Mesenchymal stem cell (in vitro differentiated cells and primary cell): Measurements from ENCODE around the gene TAGLN.

Experiments
- DNase-seq: peaks from one replicate; pipeline ENCODE4 v3.0.0-alpha.2; 2013
- H2AFZ ChIP-seq: one replicate; pipeline ENCODE4 v1.6.1; 2013; ENCODE audit warnings: low read depth, mild to moderate bottlenecking, control low read depth, inconsistent platforms, low read length, moderate library complexity
- H2AK5ac ChIP-seq: 2 replicates; pipeline ENCODE4 v1.6.1; 2013; ENCODE audit warnings: low read length, moderate library complexity, mild to moderate bottlenecking, inconsistent platforms; ENCODE audit not compliant: severe bottlenecking
- H2BK120ac ChIP-seq: one replicate; pipeline ENCODE4 v1.6.1; 2013; ENCODE audit warnings: low read depth, mild to moderate bottlenecking, inconsistent platforms, low read length, moderate library complexity
- H2BK12ac ChIP-seq, 2 experiments: one replicate each; pipeline ENCODE4 v1.6.1; 2013; ENCODE audit warnings: inconsistent platforms in 2 of 2, low read length in 2 of 2, mild to moderate bottlenecking in 2 of 2, moderate library complexity in 2 of 2, control low read depth in 1 of 2
- H2BK15ac ChIP-seq: one replicate; pipeline ENCODE4 v1.6.1; 2013; ENCODE audit warnings: mild to moderate bottlenecking, low read depth, inconsistent platforms; ENCODE audit not compliant: poor library complexity, severe bottlenecking
- H2BK5ac ChIP-seq: 2 replicates; pipeline ENCODE4 v1.6.1; 2013; ENCODE audit warnings: low read depth, mild to moderate bottlenecking, low read length, control low read depth, inconsistent platforms; ENCODE audit not compliant: poor library complexity, severe bottlenecking
- H3K14ac ChIP-seq, 2 experiments: one replicate each; pipeline ENCODE4 v1.6.1; 2013; ENCODE audit warnings: inconsistent platforms in 2 of 2, low read length in 2 of 2, control low read depth in 1 of 2, mild to moderate bottlenecking in 1 of 2, moderate library complexity in 1 of 2
- H3K18ac ChIP-seq, 2 experiments: one replicate each; pipeline ENCODE4 v1.6.1; 2013; ENCODE audit warnings: inconsistent platforms in 2 of 2, low read length in 2 of 2, control low read depth in 1 of 2, low read depth in 1 of 2, mild to moderate bottlenecking in 1 of 2
- H3K23ac ChIP-seq, 2 experiments: one replicate each; pipeline ENCODE4 v1.6.1; 2013; ENCODE audit warnings: inconsistent platforms in 2 of 2, low read length in 2 of 2, mild to moderate bottlenecking in 2 of 2, moderate library complexity in 2 of 2, control low read depth in 1 of 2
- H3K27ac ChIP-seq: 2 replicates; pipeline ENCODE4 v1.5.1; 2013; ENCODE audit warnings: mild to moderate bottlenecking, moderate library complexity, low read length, control low read depth, inconsistent platforms; ENCODE audit not compliant: poor library complexity, severe bottlenecking
- H3K27me3 ChIP-seq, 2 experiments: 2 replicates each; pipeline versions ENCODE4 v1.6.1 to v1.7.0; 2013; ENCODE audit warnings: low read length in 2 of 2, mild to moderate bottlenecking in 2 of 2, moderate library complexity in 2 of 2, control low read depth in 1 of 2, inconsistent platforms in 1 of 2; ENCODE audit not compliant: control insufficient read depth in 1 of 2, insufficient read depth in 1 of 2
- H3K36me3 ChIP-seq, 2 experiments: 2 replicates each; pipeline versions ENCODE4 v1.6.1 to v1.7.0; 2013; ENCODE audit warnings: low read length in 2 of 2, control low read depth in 1 of 2, inconsistent platforms in 1 of 2, low read depth in 1 of 2, mild to moderate bottlenecking in 1 of 2; ENCODE audit not compliant: insufficient read depth in 2 of 2, control insufficient read depth in 1 of 2
- H3K4ac ChIP-seq, 2 experiments: one replicate each; pipeline ENCODE4 v1.6.1; 2013; ENCODE audit warnings: inconsistent platforms in 2 of 2, low read length in 2 of 2, mild to moderate bottlenecking in 2 of 2, moderate library complexity in 2 of 2, control low read depth in 1 of 2, low read depth in 1 of 2
- H3K4me1 ChIP-seq: 2 replicates; pipeline ENCODE4 v1.6.1; 2013; ENCODE audit warnings: low read depth, low read length, control low read depth; ENCODE audit not compliant: control insufficient read depth, insufficient read depth
- H3K4me2 ChIP-seq: 2 replicates; pipeline ENCODE4 v1.6.1; 2013; ENCODE audit warnings: low read length, mild to moderate bottlenecking, inconsistent platforms; ENCODE audit not compliant: poor library complexity, severe bottlenecking
- H3K4me3 ChIP-seq, 2 experiments: 2 replicates each; pipeline versions ENCODE4 v1.5.1 to v1.7.0; 2013; ENCODE audit warnings: low read length in 2 of 2, mild to moderate bottlenecking in 2 of 2, control low read depth in 1 of 2, low read depth in 1 of 2; ENCODE audit not compliant: insufficient read depth in 1 of 2
- H3K79me1 ChIP-seq: replicated peaks from 2 replicates; pipeline ENCODE4 v1.6.1; 2013; ENCODE audit warnings: mild to moderate bottlenecking, control low read depth, low read length, inconsistent platforms; ENCODE audit not compliant: poor library complexity, severe bottlenecking
- H3K9ac ChIP-seq: 2 replicates; pipeline ENCODE4 v1.7.0; 2013; ENCODE audit warnings: mild to moderate bottlenecking, low read length, moderate library complexity
- H3K9me3 ChIP-seq: 2 replicates; pipeline ENCODE4 v1.7.0; 2013; ENCODE audit warnings: mild to moderate bottlenecking, low read length; ENCODE audit not compliant: control insufficient read depth
- H4K8ac ChIP-seq: one replicate; pipeline ENCODE4 v1.6.1; 2013; ENCODE audit warnings: inconsistent platforms, mild to moderate bottlenecking, low read length, moderate library complexity
- H4K91ac ChIP-seq: one replicate; pipeline ENCODE4 v1.6.1; 2013; ENCODE audit warnings: mild to moderate bottlenecking, low read length, inconsistent platforms
- WGBS: methylation state at CpG from one replicate; pipeline ENCODE4 v1.1.7; 2013; ENCODE audit warnings: mixed read lengths; 5-methylcytosine and 5-hydroxymethylcytosine counted together

Gene TAGLN

DNA sequence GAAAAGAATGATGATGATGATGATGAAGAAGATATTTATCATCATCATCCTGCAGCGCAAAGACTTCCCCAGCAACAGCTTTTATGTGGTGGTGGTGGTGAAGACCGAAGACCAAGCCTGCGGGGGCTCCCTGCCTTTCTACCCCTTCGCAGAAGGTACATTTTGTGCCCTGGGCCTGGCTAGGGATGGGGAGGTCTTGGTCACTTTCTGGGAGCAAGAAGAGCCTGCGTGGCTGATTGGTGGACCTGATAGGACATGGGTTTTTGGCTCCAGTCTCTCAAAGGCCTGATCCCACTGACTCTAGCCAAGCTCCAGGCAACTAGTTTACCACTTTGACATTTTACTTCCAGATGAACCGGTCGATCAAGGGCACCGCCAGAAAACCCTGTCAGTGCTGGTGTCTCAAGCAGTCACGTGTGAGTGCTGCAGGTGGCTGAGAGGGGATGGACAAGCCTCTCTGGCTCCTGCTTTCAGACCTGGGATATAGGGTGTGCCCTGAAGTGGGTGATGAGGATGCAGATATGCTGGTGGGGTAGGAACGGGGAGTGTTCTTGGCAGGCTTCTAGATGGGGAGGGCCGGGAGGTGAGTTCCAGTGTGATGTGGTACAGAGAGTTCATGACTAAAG, 15.3 kb upstream of the TAGLN start:
- no peak overlapping the region for H3K9ac ChIP-seq
- H3K4me2 ChIP-seq = no peak overlapping the region
- WGBS = 97% methylated on average over 11 of the region's 11 CpGs

DNA sequence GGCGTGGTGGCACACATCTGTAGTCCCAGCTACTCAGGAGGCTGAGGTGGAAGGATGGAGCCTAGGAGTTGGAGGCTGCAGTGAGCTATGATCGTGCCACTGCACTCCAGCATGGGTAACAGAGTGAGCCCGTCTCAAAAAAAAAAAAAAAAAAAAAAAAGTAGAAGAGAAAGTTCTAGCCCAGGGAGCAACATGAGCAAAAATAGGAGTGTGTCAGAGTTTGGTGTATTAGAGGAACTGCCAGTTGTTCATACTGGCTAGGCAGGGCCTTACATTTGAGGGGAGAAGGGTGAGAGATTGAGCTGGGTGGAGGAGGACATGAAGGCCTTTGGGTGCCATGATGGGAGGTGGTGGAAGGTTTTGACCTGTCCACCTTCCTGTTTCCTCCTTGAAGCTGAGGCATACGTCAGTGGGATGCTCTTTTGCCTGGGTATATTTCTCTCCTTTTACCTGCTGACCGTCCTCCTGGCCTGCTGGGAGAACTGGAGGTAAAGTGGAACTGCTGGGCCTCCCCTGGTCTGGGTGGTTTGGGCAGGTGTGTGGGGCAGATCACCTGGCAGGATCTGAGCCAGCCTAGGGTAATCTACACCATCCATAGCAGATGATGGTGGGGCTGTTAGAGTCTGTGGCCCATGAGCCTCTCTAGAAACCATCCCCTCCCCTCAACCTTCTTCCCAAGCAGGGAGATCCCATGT, 13.3 kb upstream of the TAGLN start:
- no peak overlapping the region for H2AK5ac ChIP-seq
- H3K36me3 ChIP-seq = peaks cover 78 to 80% of the 10 kb centered on the region in 2 experiments
- no peaks in the 10 kb centered on the region for H3K27me3 ChIP-seq
- H2BK12ac ChIP-seq = no peak overlapping the region
- peaks cover 4% of the 10 kb centered on the region for H3K79me1 ChIP-seq
- no peak overlapping the region for H3K9ac ChIP-seq
- no peak overlapping the region for H3K4me3 ChIP-seq
- H3K4ac ChIP-seq = no peak overlapping the region
- no peak overlapping the region for H2BK5ac ChIP-seq
- no peak overlapping the region for H2AFZ ChIP-seq
- H3K23ac ChIP-seq = no peak overlapping the region
- no peak overlapping the region for H4K8ac ChIP-seq
- no peaks in the 10 kb centered on the region for H3K9me3 ChIP-seq
- 90% methylated on average over 5 of the region's 5 CpGs for WGBS
- H3K27ac ChIP-seq = no peak overlapping the region
- H3K18ac ChIP-seq = no peak overlapping the region
- H2BK120ac ChIP-seq = no peak overlapping the region
- H3K14ac ChIP-seq = no peak overlapping the region
- H3K4me2 ChIP-seq = no peak overlapping the region
- H4K91ac ChIP-seq = no peak overlapping the region
- H3K4me1 ChIP-seq = peaks cover 5% of the 10 kb centered on the region
- DNase-seq = no peak
- no peak overlapping the region for H2BK15ac ChIP-seq

More for the DNA sequence above, 15.3 kb upstream of the TAGLN start:
- Histone ChIP-seq H3K27me3 (no peaks in the 10 kb centered on the region), H2BK12ac (no peak overlapping the region), H3K4me1 (peaks cover 18% of the 10 kb centered on the region), H3K14ac (no peak overlapping the region), H4K8ac (no peak overlapping the region), H3K9me3 (no peaks in the 10 kb centered on the region), H2BK15ac (no peak overlapping the region), H3K4ac (no peak overlapping the region), H3K18ac (no peak overlapping the region), H2BK120ac (no peak overlapping the region), H4K91ac (no peak overlapping the region), H3K4me3 (no peak overlapping the region), H3K36me3 (peaks cover 59 to 61% of the 10 kb centered on the region in 2 experiments), H2BK5ac (no peak overlapping the region), H2AFZ (no peak overlapping the region), H3K79me1 (peaks cover 14% of the 10 kb centered on the region), H3K23ac (no peak overlapping the region), H2AK5ac (no peak overlapping the region), H3K27ac (no peak overlapping the region)
- DNase-seq = no peak

GRCh38 chr11:117186431-117186761, 12.8 kb upstream of the TAGLN start:
- no peak for DNase-seq
- Histone ChIP-seq H3K27me3 (no peaks in the 10 kb centered on the region), H3K4me3 (no peak overlapping the region), H3K9ac (no peak overlapping the region), H3K23ac (no peak overlapping the region), H2BK15ac (no peak overlapping the region), H2BK5ac (no peak overlapping the region), H3K9me3 (no peaks in the 10 kb centered on the region), H3K27ac (no peak overlapping the region), H3K4me1 (no peaks in the 10 kb centered on the region), H3K79me1 (peaks cover 1% of the 10 kb centered on the region), H2AFZ (no peak overlapping the region), H3K4me2 (no peak overlapping the region), H2BK12ac (no peak overlapping the region), H3K14ac (no peak overlapping the region), H4K8ac (no peak overlapping the region), H3K18ac (no peak overlapping the region), H3K4ac (no peak overlapping the region), H3K36me3 (peaks cover 76 to 80% of the 10 kb centered on the region in 2 experiments), H2BK120ac (no peak overlapping the region), H4K91ac (no peak overlapping the region), H2AK5ac (no peak overlapping the region)
- whole genome bisulfite sequencing = 92% methylated on average over 4 of the region's 4 CpGs

DNA sequence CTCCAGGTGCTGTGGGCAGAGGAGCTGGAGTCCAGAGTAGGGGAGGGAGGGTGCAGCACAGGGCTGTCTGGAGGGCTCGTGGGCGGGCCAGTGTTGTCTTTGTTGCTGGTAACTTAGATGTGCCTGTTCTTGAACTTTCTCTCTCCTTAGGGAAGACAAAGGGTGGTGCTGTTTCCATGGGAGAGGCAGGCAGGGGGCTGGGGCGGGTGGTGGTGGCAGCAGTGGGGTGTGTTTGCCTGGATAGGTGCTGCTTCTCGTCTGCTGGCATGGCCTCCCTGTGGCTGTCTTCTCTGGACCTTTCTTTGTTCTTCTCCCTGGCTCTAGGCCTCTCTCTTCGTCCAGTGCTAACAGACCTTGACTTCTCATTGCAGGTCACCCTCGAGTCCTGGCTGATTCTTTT, 12.2 kb upstream of the TAGLN start:
- H3K36me3 ChIP-seq = peaks cover 76 to 80% of the 10 kb centered on the region in 2 experiments
- no peaks in the 10 kb centered on the region for H3K4me1 ChIP-seq
- no peak overlapping the region for H4K91ac ChIP-seq
- H3K14ac ChIP-seq = no peak overlapping the region
- H2BK5ac ChIP-seq = no peak overlapping the region
- H2AFZ ChIP-seq = no peak overlapping the region
- no peak overlapping the region for H3K4ac ChIP-seq
- no peak overlapping the region for H2AK5ac ChIP-seq
- no peak overlapping the region for H3K4me3 ChIP-seq
- H3K79me1 ChIP-seq = no peaks in the 10 kb centered on the region
- H3K27me3 ChIP-seq = no peaks in the 10 kb centered on the region
- 78% methylated on average over 6 of the region's 6 CpGs for WGBS
- H2BK120ac ChIP-seq = no peak overlapping the region
- H2BK12ac ChIP-seq = no peak overlapping the region
- no peaks in the 10 kb centered on the region for H3K9me3 ChIP-seq
- no peak overlapping the region for H2BK15ac ChIP-seq
- H3K4me2 ChIP-seq = no peak overlapping the region
- no peak for DNase-seq
- no peak overlapping the region for H3K27ac ChIP-seq
- H4K8ac ChIP-seq = no peak overlapping the region
- no peak overlapping the region for H3K23ac ChIP-seq
- H3K9ac ChIP-seq = no peak overlapping the region
- no peak overlapping the region for H3K18ac ChIP-seq
